IPS-18a (cell line): ENCODE measurements around the gene PREP.

ENCODE experiments used
- H3K27ac ChIP-seq: one replicate; pipeline ENCODE4 v1.5.1; 2013; ENCODE audit warnings: low read length
- H3K27me3 ChIP-seq: one replicate; pipeline ENCODE4 v1.6.1; 2013; ENCODE audit warnings: mild to moderate bottlenecking, low read length; ENCODE audit not compliant: control insufficient read depth, insufficient read depth
- H3K36me3 ChIP-seq: one replicate; pipeline ENCODE4 v1.6.1; 2013; ENCODE audit warnings: low read depth, low read length; ENCODE audit not compliant: control insufficient read depth
- H3K4me1 ChIP-seq: one replicate; pipeline ENCODE4 v1.6.1; 2013; ENCODE audit warnings: low read depth, low read length; ENCODE audit not compliant: control insufficient read depth
- H3K4me3 ChIP-seq: one replicate; pipeline ENCODE4 v1.5.1; 2013; ENCODE audit warnings: low read length
- H3K9ac ChIP-seq: one replicate; pipeline ENCODE4 v1.6.1; 2013; ENCODE audit warnings: mild to moderate bottlenecking, low read length, moderate library complexity
- H3K9me3 ChIP-seq: one replicate; pipeline ENCODE4 v1.6.1; 2013; ENCODE audit warnings: low read depth, low read length; ENCODE audit not compliant: control insufficient read depth

Gene PREP

DNA sequence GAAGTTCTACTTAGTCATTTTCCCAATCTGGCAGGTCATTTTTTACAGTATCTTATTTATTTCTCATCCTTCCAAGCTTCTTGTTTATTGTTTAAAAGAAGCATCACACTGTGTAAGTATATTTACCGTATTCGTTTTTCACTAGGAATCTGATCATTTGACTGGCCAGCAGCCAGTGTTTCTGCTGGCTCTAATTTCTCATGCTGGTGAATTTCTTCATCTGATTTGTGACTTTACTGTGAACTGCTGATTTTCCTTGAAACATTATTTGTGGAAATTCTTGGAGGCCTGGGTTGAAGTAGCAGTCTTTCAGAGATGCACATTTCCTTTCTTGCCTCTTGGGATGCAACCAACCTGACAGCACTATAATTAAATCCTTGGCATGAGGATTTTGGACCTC, 65.9 kb downstream of the PREP start:
- H3K4me3 ChIP-seq: no peak overlapping the region
- H3K36me3 ChIP-seq: peaks cover 10% of the 10 kb centered on the region

DNA sequence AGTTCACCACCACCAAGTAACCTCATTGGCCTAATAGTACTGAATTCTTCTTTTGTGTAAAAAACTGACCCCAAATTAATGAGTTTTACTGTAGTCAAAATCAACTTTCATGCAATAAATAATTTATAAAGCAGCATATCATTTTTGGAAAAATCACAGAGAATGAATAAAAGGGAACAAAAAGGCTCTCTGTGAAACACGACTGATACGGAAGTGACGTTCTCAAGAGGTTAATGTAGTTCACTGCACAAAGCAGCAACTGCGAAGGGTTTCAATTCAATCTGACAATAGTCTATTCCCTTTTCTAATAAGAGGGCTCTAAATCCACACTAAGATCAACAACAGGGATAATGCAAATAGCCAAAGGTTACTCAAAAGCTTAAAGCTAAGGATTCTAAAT, 70.3 kb downstream of the PREP start:
- Histone ChIP-seq H3K27ac (no peak overlapping the region), H3K9me3 (no peaks in the 10 kb centered on the region), H3K9ac (no peak overlapping the region), H3K4me3 (no peak overlapping the region), H3K4me1 (no peaks in the 10 kb centered on the region), H3K36me3 (peaks cover 35% of the 10 kb centered on the region), H3K27me3 (no peaks in the 10 kb centered on the region)

More for the DNA sequence above, 65.9 kb downstream of the PREP start:
- Histone ChIP-seq H3K27me3 (no peaks in the 10 kb centered on the region), H3K9ac (no peak overlapping the region), H3K27ac (no peak overlapping the region), H3K4me1 (no peaks in the 10 kb centered on the region), H3K9me3 (no peaks in the 10 kb centered on the region)

DNA sequence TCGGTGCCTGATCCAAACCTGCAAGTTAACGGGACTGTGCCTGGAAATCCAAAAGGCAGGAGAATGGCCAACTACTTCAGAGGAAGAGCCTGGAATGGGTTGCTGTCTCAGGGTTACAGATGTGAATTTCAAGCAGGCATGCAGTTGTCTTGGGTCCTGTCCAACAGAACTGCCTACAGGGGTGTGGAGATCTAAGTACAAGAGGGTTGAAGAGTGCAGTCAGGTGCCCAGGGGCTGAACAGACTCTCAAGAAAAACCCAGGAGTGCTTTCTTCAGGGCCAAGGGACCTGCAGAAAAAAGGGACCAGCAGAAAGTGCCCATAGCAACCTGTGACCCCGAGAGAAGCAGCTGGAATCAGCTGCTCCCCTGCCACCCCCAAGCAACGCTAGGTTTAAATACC, 71.0 kb downstream of the PREP start:
- H3K36me3 ChIP-seq: peaks cover 41% of the 10 kb centered on the region
- H3K9ac ChIP-seq: no peak overlapping the region
- H3K9me3 ChIP-seq: no peaks in the 10 kb centered on the region
- H3K4me3 ChIP-seq: no peak overlapping the region
- no peaks in the 10 kb centered on the region for H3K4me1 ChIP-seq
- H3K27me3 ChIP-seq: no peaks in the 10 kb centered on the region
- no peak overlapping the region for H3K27ac ChIP-seq

DNA sequence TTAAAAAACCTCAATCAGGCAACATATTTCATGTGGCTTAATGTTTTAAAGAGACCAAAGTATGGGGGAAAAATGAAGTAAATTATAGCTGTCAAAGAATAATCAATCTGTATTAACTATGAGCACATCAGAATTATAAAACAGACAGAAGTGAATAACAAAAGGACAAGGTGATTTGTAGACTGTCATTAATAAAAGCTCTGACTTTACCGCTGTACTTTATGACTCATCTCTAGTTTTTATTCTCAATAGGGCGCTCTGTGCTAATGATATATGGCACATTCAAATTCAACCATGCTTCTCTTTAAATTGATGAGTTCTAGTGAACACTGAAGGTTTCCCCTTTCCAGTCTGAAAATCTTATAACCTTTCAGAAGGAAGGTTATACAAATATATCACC, 72.0 kb downstream of the PREP start:
- Histone ChIP-seq H3K36me3 (peaks cover 48% of the 10 kb centered on the region), H3K4me3 (no peak overlapping the region), H3K27me3 (no peaks in the 10 kb centered on the region), H3K4me1 (no peaks in the 10 kb centered on the region), H3K27ac (no peak overlapping the region), H3K9me3 (no peaks in the 10 kb centered on the region), H3K9ac (no peak overlapping the region)

DNA sequence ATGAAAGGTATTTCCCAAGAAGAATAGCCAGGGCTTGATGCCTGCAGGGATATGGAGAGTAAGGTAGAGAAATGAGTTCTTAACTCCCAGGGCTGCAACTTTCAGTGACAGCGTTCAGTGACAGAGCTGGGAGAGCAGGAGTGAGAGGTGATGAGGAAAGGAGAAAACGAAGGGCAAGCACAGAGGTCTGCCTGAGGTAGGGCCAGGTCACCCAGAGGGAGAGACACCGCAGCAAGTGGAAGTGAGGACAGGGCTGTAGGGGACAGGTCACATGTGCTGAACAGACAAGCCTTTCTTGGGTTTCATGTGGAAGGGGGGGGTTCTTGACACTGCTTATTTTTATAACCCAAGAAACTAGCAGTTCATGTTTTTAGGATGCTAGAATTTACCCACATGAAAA, 72.5 kb downstream of the PREP start:
- no peaks in the 10 kb centered on the region for H3K4me1 ChIP-seq
- peaks cover 52% of the 10 kb centered on the region for H3K36me3 ChIP-seq
- no peak overlapping the region for H3K4me3 ChIP-seq
- no peaks in the 10 kb centered on the region for H3K27me3 ChIP-seq
- no peak overlapping the region for H3K27ac ChIP-seq
- no peaks in the 10 kb centered on the region for H3K9me3 ChIP-seq
- no peak overlapping the region for H3K9ac ChIP-seq

DNA sequence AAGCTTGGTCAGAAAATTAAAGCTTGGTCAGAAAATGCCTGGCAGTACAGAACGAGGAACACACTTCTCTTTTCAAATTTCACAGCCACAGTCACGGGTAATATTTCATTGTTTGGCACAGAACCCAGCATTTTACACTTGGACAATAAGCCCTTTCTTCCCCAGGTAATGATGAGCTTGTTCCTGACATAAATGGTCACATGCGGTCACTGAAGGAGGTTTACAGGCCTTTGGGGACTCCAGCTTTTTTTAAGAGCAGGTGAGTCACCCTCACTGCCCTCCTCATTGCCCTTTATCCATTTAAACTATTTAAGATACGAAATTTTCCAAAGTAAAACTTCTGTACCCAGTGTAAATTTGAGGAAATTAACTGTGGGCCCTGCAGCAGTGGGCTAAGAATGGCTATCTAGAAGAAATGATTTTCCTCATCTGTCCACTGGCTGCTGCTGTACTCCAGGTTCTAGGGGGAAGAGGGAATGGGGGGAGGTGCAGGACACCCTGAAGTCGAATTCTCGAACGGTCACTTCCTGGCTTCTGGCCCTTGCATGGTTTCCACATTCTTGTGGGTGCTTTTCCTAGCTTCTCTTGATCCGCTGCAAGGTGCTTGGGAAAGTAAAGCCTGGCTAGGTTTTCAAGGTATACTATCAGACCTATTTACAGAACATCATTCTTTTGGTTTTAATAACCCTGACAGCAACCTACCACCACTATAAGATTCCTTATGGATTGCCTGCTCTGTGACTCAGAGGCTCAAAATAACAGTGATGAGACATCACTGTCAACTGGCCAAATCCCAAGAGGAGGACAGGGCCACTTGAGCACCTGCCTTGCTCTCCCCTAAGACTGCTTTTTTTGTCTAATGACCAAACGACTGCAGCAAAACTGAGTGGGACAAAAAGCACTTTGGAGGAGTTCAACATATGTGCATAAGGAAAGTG, 75.8 kb downstream of the PREP start:
- no peak overlapping the region for H3K27ac ChIP-seq
- no peaks in the 10 kb centered on the region for H3K9me3 ChIP-seq
- H3K9ac ChIP-seq: no peak overlapping the region
- no peak overlapping the region for H3K4me3 ChIP-seq
- H3K27me3 ChIP-seq: no peaks in the 10 kb centered on the region
- peaks cover 60% of the 10 kb centered on the region for H3K36me3 ChIP-seq
- no peaks in the 10 kb centered on the region for H3K4me1 ChIP-seq

DNA sequence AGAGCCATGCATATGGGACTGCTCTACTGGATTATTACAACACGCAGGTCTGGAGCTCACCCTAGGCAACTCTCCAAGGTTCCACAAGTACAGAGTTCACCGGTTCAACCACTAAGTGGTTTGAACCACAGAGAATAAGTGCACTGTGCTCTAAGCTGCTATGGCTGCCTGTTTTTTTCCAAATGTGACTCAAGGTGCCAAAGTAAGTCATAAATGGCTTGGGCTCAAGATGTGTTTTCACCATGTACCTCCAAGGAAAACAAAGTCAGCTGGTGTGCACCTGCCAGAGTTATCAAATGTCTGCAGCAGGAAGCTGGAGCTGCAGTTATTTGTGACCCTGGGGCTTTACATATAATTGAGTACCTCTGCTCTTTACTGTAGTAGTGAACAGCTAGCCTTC, 76.7 kb downstream of the PREP start:
- H3K9ac ChIP-seq: no peak overlapping the region
- H3K36me3 ChIP-seq: peaks cover 52% of the 10 kb centered on the region
- H3K4me3 ChIP-seq: no peak overlapping the region
- H3K27me3 ChIP-seq: no peaks in the 10 kb centered on the region
- no peaks in the 10 kb centered on the region for H3K4me1 ChIP-seq
- H3K9me3 ChIP-seq: no peaks in the 10 kb centered on the region
- H3K27ac ChIP-seq: no peak overlapping the region

DNA sequence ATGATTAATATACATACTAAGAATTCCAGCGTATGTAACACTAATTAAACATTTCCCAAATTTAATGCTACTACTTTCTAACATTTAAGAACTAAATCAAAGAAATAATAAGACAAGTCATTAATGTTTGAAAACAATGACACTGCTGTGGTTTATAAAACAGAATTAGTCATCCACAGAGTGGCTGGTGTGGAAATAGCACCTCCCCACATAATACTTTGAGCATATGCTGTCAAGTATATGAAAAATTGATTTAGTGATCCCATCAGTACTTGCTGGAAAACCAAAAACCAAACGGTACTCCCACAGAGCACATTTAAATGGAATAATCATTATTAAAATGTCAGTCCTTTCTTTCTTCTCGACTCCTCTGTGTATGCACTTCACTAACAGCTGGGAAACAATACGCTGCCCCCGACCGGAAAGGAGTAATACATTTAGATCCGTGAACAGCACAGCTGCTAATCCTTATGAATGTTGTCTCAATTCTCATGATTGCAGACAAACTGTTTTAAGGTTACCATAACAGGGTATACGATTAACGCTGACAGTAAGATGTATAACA, 78.4 kb downstream of the PREP start:
- no peaks in the 10 kb centered on the region for H3K9me3 ChIP-seq
- H3K4me3 ChIP-seq: no peak overlapping the region
- H3K36me3 ChIP-seq: peaks cover 46% of the 10 kb centered on the region
- no peak overlapping the region for H3K9ac ChIP-seq
- H3K27ac ChIP-seq: no peak overlapping the region
- H3K4me1 ChIP-seq: no peaks in the 10 kb centered on the region
- H3K27me3 ChIP-seq: no peaks in the 10 kb centered on the region

DNA sequence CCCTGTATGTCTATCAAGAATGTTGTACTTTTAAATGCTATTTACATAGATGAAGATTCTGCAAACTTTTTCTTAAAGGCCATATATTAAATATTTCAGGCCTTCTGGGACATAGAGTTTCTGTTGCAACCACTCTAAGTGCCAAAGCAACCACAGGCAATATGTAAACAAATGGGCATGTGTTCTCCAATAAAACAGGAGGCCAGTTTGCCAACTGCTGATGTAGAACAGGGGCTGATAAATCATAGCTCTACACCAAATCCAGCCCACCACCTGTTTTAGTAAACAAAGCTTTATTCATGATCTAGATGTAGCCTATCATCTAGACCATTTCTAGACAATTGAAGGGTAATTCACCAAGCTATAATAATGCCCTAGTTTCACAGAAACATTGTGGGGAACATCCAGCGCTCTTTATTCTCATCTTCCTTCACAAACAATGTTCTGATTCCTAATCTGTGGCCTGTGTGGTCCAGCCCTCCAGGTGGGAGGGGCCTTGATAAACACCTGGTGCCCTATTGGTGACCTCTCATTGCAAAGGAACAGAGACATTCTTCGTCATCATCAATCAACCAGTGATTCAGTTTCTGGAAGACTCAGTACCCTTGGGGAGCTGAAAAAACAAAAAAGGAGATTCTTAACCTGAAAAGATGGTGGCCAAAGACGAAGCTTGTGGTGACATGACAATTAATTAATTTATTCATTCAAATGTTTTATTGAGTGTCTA, 80.2 kb downstream of the PREP start:
- Histone ChIP-seq H3K9me3 (no peaks in the 10 kb centered on the region), H3K4me3 (no peak overlapping the region), H3K27me3 (no peaks in the 10 kb centered on the region), H3K4me1 (no peaks in the 10 kb centered on the region), H3K9ac (no peak overlapping the region), H3K36me3 (peaks cover 36% of the 10 kb centered on the region), H3K27ac (no peak overlapping the region)

DNA sequence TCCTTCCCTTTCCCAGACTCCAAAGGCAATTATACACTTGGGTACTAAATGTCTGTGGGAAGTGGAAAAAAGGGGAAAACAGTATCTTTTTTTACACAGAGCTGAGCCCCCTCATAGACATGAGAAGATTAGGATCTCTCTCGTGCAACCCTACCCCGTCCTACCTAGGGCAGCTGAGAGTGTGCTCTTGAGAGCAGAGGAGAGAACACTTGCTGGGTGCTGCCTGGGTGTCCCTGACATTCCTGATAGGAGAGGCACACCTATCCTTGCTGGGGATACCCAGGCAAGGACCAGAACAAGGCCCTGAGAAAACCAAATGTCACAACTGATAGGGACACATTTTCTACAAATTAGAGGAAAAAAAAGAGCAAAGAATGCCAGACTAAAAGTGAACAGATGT, 81.2 kb downstream of the PREP start:
- Histone ChIP-seq H3K4me1 (no peaks in the 10 kb centered on the region), H3K9me3 (no peaks in the 10 kb centered on the region), H3K27ac (no peak overlapping the region), H3K4me3 (no peak overlapping the region), H3K36me3 (peaks cover 30% of the 10 kb centered on the region), H3K9ac (no peak overlapping the region), H3K27me3 (no peaks in the 10 kb centered on the region)

DNA sequence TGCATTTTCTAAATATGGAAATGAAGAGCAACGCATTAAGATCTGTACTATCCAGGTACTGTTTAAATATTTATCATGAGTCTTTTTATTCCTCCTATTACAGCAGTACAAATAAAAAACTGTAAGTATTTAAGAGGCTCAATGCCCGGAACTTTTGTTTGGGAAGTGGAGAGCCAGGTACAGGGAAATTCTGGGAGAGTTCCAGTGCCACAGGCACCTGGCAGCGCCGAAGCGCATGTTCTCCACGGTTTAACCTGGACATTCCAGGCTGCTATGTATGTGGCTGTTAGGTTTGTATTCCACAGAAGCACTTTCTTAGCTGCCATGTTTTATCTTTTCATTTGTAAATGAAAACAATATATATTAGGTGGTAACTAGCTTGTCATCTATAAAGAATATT, 81.7 kb downstream of the PREP start:
- H3K36me3 ChIP-seq: peaks cover 27% of the 10 kb centered on the region
- no peak overlapping the region for H3K9ac ChIP-seq
- H3K27ac ChIP-seq: no peak overlapping the region
- H3K4me1 ChIP-seq: no peaks in the 10 kb centered on the region
- no peaks in the 10 kb centered on the region for H3K27me3 ChIP-seq
- no peaks in the 10 kb centered on the region for H3K9me3 ChIP-seq
- H3K4me3 ChIP-seq: no peak overlapping the region
